GM11168 (cell line): ENCODE measurements around the gene CRYBB1.

Experiments used
- in situ Hi-C: fragments of 300-500 bp; cut with MboI; formaldehyde crosslinking; loops from one replicate; pipeline ENCODE4 v1.12.0; 2022; ENCODE audit warnings: low sequenced_read_pairs; ENCODE audit not compliant: unreplicated experiment

The CRYBB1 gene

GRCh38 chr22:26561756-26562417 lies 55.9 kb downstream of the CRYBB1 start:
- in situ Hi-C loops: no loop called here

DNA sequence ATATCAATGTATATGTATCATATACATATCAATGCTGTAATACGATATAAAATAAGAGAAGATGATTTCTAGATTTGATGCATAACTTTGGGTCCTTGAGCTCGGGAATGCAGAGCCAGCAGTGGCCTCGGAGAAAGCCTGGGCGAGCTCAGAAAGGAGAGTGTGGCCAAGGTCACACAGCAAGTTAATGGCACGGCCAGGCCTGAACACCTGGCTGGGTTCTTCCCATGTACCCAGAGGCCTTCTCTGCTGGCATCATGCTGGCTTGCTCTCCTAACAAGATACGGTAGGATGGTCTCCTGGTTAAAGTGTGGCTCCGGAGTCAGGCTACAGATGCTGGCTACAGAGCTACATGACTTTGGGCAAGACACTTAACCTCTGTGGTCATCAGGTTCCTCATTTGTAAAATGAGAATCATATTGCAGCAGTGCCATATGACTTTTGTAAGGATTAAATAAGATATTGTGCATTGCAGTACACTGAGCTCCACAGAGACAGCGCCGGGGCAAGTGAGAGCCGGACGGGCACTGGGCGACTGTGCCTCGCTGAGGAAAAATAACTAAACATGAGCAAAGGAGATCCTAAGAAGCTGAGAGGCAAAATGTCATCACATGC lies 57.8 kb downstream of the CRYBB1 start:
- in situ Hi-C loops: no loop called here

GRCh38 chr22:26558248-26558895 lies 59.5 kb downstream of the CRYBB1 start:
- in situ Hi-C loops: no loop called here

GRCh38 chr22:26556904-26557303 lies 60.9 kb downstream of the CRYBB1 start:
- in situ Hi-C loops: no loop called here

DNA sequence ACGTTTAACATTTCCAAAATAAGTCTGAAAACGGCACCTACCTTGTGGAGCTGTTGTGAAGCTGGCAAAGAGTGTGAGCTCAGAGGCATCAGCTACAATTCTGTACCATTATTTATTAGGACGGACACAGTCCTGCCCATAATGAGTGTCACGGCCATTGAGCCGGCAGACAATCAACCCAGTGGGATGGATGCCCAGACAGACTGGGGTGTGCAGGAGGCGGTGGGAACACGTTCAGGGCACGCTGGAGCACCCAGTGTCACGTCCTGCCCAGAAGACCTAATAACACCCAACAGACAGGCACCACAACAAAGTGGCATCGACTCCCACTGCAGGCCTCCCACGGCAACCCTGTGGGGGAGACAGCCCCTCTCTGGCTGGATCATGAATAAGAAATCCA lies 62.3 kb downstream of the CRYBB1 start:
- in situ Hi-C loops: no loop called here

GRCh38 chr22:26554956-26555355 lies 62.9 kb downstream of the CRYBB1 start:
- in situ Hi-C loops: no loop called here

DNA sequence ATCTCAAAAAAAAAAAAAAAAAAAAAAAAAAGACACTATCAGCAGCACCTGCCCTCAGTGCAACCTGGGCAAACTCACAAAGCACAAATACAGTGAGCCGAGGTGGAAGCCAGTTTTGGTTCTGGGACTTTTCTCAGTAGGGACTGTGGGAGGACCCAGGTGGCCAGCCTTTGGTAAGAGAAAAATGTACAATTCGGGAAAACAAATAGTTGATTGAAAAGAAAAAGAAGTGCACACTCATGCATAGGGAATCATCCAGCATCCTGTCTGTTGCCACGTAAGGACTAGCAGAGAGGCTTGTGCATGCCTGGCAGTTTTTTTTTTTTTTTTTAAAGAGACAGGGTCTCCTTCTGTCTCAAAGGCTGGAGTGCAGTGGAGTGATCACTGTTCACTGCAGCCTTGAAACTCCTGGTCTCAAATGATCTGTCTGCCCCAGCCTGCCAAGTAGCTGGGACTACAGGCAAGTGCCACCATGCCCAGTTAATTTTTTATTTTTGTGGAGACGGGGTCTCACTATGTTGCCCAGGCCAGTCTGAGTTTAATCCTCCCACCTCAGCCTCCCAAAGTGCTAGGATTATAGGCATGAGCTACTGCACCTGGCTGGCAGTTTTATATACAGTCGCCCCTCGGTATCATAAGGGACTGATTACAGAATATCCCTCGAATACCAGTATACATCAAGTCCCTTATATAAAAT lies 64.6 kb downstream of the CRYBB1 start:
- in situ Hi-C loops: no loop called here

- in situ Hi-C loops: no loop called here
Observed at GRCh38 chr22:26552466-26552865, 65.4 kb downstream of the CRYBB1 start.

GRCh38 chr22:26551568-26551967 lies 66.3 kb downstream of the CRYBB1 start:
- in situ Hi-C loops: no loop called here

- in situ Hi-C loops: no loop called here
Observed at GRCh38 chr22:26550498-26551033, 67.3 kb downstream of the CRYBB1 start.

DNA sequence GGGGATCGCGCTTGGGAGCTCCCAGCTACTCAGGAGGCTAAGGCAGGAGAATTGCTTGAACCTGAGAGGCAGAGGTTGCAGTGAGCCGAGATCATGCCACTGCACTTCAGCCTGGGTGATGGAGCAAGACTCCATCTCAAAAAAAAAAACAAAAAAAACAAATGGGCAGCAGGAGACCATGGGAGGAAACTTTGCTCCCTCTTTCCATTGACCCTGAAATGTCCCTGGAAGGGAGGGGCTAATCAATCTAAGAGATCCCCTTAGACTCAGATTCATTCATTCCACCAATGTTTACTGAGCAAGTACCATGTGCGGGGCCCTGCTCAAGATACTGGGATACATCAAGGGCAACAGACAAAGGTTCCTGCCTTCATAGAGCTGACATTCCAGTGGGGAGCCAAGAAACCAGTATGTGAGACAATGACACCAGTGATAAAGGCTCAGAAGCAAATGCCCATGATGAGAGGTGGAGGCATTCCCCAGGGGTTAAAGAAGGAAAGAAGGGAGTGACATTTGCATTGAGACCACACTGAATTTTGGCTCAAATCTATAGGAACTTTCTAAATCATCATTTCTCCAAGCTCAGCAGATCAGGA lies 67.8 kb downstream of the CRYBB1 start:
- in situ Hi-C loops: no loop called here
